HepG2 (cell line): ENCODE measurements around the gene PPP1R27. TPM values are rescaled to one million over a fixed set of nuclear protein-coding genes. Genes with fewer than 3 reads are reported as not detected.
A peak's percentile ranks its signal among the peaks of the same experiment; 100 is the strongest.

ENCODE experiments used
- FOXA3 ChIP-seq: IDR thresholded peaks from 2 replicates; pipeline ENCODE4 v1.6.1; 2016; ENCODE audit warnings: missing genetic modification reagents, missing compliant biosample characterization
- FOXC1 ChIP-seq: sonication (generic); formaldehyde crosslinking; IDR thresholded peaks from 2 replicates; pipeline ENCODE4 v1.8.0; 2022; ENCODE audit warnings: mild to moderate bottlenecking, missing genetic modification reagents, borderline replicate concordance
- KAT7 ChIP-seq: IDR thresholded peaks from 2 replicates; pipeline ENCODE4 v1.6.1; 2018; ENCODE audit warnings: borderline replicate concordance, missing compliant biosample characterization
- POLR2AphosphoS2 ChIP-seq: IDR thresholded peaks from 2 replicates; pipeline ENCODE4 v1.6.1; 2011; ENCODE audit warnings: low read depth, low read length, improper control_type of control experiment
- ZBTB34 ChIP-seq: sonication (generic); formaldehyde crosslinking; IDR thresholded peaks from 2 replicates; pipeline ENCODE4 v1.8.0; 2022; ENCODE audit warnings: mild to moderate bottlenecking, missing genetic modification reagents
- ZBTB38 ChIP-seq: sonication (generic); formaldehyde crosslinking; IDR thresholded peaks from 2 replicates; pipeline ENCODE4 v1.5.1; 2020; ENCODE audit warnings: mild to moderate bottlenecking, missing genetic modification reagents
- ZBTB7A ChIP-seq: sonication (generic); formaldehyde crosslinking; IDR thresholded peaks from 2 replicates; pipeline ENCODE4 v1.8.0; 2022; ENCODE audit warnings: mild to moderate bottlenecking, missing genetic modification reagents
- ZNF180 ChIP-seq: sonication (generic); formaldehyde crosslinking; IDR thresholded peaks from 2 replicates; pipeline ENCODE4 v1.4.0; 2020; ENCODE audit warnings: low read depth, missing genetic modification reagents, borderline replicate concordance
- ZNF263 ChIP-seq: sonication (generic); formaldehyde crosslinking; IDR thresholded peaks from 2 replicates; pipeline ENCODE4 v1.4.0; 2020; ENCODE audit warnings: missing genetic modification reagents
- ZNF350 ChIP-seq: sonication (generic); formaldehyde crosslinking; IDR thresholded peaks from 2 replicates; pipeline ENCODE4 v1.4.0; 2020; ENCODE audit warnings: mild to moderate bottlenecking, low read depth, missing genetic modification reagents, borderline replicate concordance
- ZNF513 ChIP-seq: sonication (generic); formaldehyde crosslinking; conservative IDR thresholded peaks from 2 replicates; pipeline ENCODE4 v1.5.0; 2020; ENCODE audit warnings: missing genetic modification reagents
- ZNF607 ChIP-seq: sonication (generic); formaldehyde crosslinking; IDR thresholded peaks from 2 replicates; pipeline ENCODE4 v1.5.1; 2020; ENCODE audit warnings: missing genetic modification reagents, mild to moderate bottlenecking, borderline replicate concordance
- ZNF788 ChIP-seq: sonication (generic); formaldehyde crosslinking; IDR thresholded peaks from 2 replicates; pipeline ENCODE4 v1.5.0; 2020; ENCODE audit warnings: mild to moderate bottlenecking, missing genetic modification reagents, borderline replicate concordance
- ZNF800 ChIP-seq: sonication (generic); formaldehyde crosslinking; IDR thresholded peaks from 2 replicates; pipeline ENCODE4 v1.4.0; 2020; ENCODE audit warnings: missing genetic modification reagents
- ZNF891 ChIP-seq: sonication (generic); formaldehyde crosslinking; IDR thresholded peaks from 2 replicates; pipeline ENCODE4 v1.5.0; 2020; ENCODE audit warnings: mild to moderate bottlenecking, missing genetic modification reagents
- ZSCAN31 ChIP-seq: sonication (generic); formaldehyde crosslinking; IDR thresholded peaks from 2 replicates; pipeline ENCODE4 v1.5.0; 2020; ENCODE audit warnings: low read depth, mild to moderate bottlenecking, missing genetic modification reagents
- polyA plus RNA-seq, 8 experiments: library from polyadenylated mRNA; depleted of rRNA in 3 of 8; stranded (reverse) in 7 of 8; unstranded in 1 of 8; fragments of >200 nt; fragmentation: Illumina TruSeq in 4 of 8; extraction: Trizol in 4 of 8; gene quantifications; 2 replicates each; pipeline versions ENCODE4 v1.2.1 to v1.2.3, GENCODE V29; 2011 to 2016; ENCODE audit warnings: low read depth in 4 of 8, missing spikeins in 1 of 8, mixed read lengths in 1 of 8; ENCODE audit not compliant: insufficient read depth in 1 of 8
- total RNA-seq, 5 experiments: library from RNA; depleted of rRNA; stranded (reverse); fragments of >200 nt; fragmentation: Illumina TruSeq; extraction: Trizol; gene quantifications; 2 replicates each; pipeline ENCODE4 v1.2.3, GENCODE V29; 2016; ENCODE audit warnings: low read depth in 1 of 5

Gene PPP1R27
- total and polyA plus RNA-seq, 2 of the 13 experiments (the other 11 are each of a cell fraction or from before 2014, with no cell fraction given) = 0.17 to 1.00 TPM

- no peak for TF ChIP-seq ZBTB7A (CRISPR knock-in tag)
- TF ChIP-seq ZNF607 (CRISPR knock-in tag) = no peak
- no peak for TF ChIP-seq ZNF180 (CRISPR knock-in tag)
- peak; percentile 26; the same call in 1 of the 2 replicates for TF ChIP-seq ZNF263 (CRISPR knock-in tag)
- TF ChIP-seq ZBTB38 (CRISPR knock-in tag) = peak; percentile 88
- peak; percentile 55; the same call in 1 of the 2 replicates for TF ChIP-seq ZSCAN31
- TF ChIP-seq ZNF800 (CRISPR knock-in tag) = no peak
- peak; percentile 20; the same call in 1 of the 2 replicates for TF ChIP-seq ZNF788 (CRISPR knock-in tag)
- TF ChIP-seq ZBTB34 = peak; percentile 78; the same call in 1 of the 2 replicates
- TF ChIP-seq FOXA3 = peak; percentile 54
- TF ChIP-seq POLR2AphosphoS2 = 0 out of 2 replicates have a peak, but pooled peaks have one; percentile 33
- peak; percentile 45; the same call in 1 of the 2 replicates for TF ChIP-seq ZNF350 (CRISPR knock-in tag)
- peak; percentile 50; the same call in 1 of the 2 replicates for TF ChIP-seq FOXC1 (CRISPR knock-in tag)
- no peak for TF ChIP-seq KAT7 (CRISPR knock-in tag)
- TF ChIP-seq ZNF891 (CRISPR knock-in tag) = peak; percentile 66; the same call in 1 of the 2 replicates
- no peak for TF ChIP-seq ZNF513 (CRISPR knock-in tag)
Measured at GRCh38 chr17:81840826-81841778, 6.3 kb upstream of the PPP1R27 start (continued).
